GM18870 (cell line): ENCODE results near the gene ITGB1BP2.
"Not testable (repeated sequence)": the region's sequence is repeated elsewhere in the genome, so short reads cannot be mapped to it uniquely, and the experiment has no call there.

Experiments
- ATAC-seq: cut with Tn5 transposase; IDR thresholded peaks from one replicate; pipeline ENCODE4 v1.9.1; 2021; ENCODE audit warnings: moderate library complexity; ENCODE audit not compliant: unreplicated experiment

The ITGB1BP2 gene

GRCh38 chrX:71301195-71301924, at the start of gene ITGB1BP2:
ITGB1BP2 (plus strand) TSS chrX:71301750; CDS start chrX:71301807, 57 bp downstream.
- ATAC-seq, result no peak

DNA sequence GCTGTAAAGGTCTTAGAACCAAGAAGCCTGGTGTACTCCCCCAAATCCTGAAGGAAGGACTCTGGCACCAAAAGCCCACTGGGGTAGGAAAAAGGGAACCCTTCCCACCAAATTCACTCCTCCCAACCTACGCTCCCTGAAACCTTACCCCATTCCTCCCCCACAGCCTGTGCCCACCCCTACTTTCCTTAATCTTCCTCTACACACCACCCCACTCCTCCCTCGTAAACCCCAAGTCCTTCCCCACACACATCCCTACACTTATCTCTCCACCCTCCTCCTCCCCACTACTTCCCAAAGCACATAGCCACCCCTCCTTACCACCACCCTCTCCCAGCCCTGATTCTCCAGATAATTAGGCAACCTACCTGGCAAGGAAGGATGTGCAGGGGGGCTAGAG, 49.3 kb upstream of the ITGB1BP2 start:
- no peak for ATAC-seq

DNA sequence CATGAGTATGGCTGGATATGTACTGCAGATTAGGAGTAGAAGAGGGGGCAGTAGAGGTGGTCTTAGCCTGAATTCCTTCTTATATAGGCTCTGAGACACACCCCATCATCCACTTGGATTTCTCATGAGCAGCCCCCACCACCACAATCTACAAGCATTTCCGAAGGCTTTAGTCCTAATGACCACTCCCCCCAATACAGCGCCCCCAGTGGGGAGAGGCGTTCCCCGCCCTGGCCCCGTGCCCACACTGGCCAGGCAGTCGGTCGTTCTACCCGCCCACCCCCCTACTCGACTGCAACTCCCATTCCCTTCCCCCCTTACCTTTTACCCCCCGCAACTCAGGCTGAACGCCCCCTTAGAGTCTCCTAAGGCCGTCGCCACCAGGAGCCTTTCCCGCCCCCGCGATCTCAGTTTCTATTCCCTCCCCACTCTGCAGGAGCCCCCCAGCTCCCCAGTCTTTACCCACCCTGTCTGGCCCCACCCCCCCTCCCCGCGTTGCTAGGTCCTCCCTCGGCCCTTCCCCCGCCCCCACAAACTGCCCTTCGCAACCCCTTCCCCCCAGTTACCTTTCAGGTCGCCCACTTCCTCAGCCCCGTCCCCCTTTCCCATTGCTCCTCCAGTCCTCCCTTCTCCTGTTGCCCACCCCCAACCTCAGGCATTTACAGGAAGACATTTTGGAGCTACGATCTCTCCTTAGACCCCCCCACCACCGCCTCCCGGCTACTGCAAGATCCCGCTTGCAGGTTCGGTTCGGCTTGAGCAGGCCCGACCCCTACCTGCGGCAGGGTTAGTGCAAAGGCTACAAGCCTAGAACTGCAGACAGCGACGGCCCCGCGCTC, 48.1 kb upstream of the ITGB1BP2 start:
- no peak for ATAC-seq

- peak; percentile 55 for ATAC-seq
Observed at GRCh38 chrX:71254092-71254963, 47.2 kb upstream of the ITGB1BP2 start, which contains the start of gene ZMYM3. ZMYM3 (minus strand) TSS chrX:71254140; CDS start chrX:71253255, 885 bp downstream.

DNA sequence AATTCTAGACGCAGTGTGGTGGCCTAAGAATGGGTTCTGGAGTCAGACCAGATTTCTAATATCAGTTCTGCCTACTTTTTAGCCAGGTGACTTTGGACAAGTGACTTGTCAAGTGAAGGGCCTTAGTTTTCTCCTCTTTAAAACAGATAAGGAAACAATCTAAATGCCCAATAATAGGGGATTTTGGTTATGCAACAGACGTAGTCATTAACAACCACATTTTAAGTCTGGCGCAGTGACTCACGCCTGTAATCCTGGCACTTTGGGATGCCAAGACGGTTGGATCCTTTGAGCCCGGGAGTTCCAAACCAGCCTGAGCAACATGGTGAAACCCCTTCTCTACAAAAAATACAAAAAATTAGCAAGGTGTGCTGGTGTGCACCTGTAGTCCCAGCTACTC, 45.5 kb upstream of the ITGB1BP2 start:
- ATAC-seq, result no peak

DNA sequence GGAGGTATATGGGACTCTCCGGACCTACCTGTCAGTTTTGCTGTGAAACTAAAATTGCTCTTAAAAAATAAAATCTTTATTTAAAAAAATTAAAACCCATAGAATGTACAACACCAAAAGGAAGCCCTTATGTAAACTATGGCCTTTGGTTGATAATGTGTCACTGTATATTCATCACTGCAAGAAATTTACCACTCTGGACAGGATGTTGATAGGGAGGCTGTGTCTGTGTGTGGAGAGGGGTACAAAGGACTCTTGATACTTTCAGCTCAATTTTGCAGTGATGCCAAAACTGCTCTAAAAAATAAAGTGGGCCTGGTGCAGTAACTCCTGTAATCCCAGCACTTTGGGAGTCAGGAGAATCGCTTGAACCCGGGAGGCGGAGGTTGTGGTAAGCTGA, 44.7 kb upstream of the ITGB1BP2 start:
- no peak for ATAC-seq

DNA sequence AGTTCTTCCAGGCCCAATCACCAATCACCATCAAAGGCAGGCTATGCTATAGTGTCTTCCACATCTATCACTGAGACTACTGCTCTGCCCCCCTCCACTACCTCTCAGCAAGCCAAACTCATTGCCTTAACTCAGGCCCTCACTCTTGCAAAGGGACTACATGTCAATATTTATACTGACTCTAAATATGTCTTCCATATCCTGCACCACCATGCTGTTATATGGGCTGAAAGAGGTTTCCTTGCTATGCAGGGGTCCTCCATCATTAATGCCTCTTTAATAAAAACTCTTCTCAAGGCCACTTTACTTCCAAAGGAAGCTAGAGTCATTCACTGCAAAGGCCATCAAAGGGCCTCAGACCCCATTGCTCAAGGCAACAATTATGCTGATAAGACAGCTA, 32.9 kb upstream of the ITGB1BP2 start:
- ATAC-seq, result not testable (repeated sequence)

- ATAC-seq, result no peak
Observed at GRCh38 chrX:71269801-71270395, 31.7 kb upstream of the ITGB1BP2 start.

GRCh38 chrX:71272313-71272712, 29.2 kb upstream of the ITGB1BP2 start:
- not testable (repeated sequence) for ATAC-seq

DNA sequence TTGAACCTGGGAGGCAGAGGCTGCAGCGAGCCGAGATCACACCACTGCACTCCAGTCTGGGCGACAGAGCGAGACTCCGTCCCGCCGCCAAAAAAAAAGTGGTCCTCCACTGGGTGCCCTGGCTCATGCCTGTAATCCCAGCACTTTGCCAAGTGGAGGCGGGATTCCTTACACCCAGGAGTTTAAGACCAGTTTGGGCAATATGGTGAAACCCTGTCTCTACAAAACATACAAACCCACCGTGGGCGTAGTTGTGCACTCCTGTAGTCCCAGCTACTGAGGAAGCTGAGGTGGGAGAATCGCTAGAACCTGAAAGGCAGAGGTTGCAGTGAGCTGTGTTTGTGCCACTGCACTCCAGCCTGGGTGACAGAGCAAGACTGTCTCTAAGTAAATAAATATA, 20.2 kb upstream of the ITGB1BP2 start:
- not testable (repeated sequence) for ATAC-seq

- peak; percentile 25 for ATAC-seq
Observed at GRCh38 chrX:71282514-71283402, 18.8 kb upstream of the ITGB1BP2 start.

- ATAC-seq, result peak; percentile 76
Observed at GRCh38 chrX:71283403-71284143, 18.0 kb upstream of the ITGB1BP2 start, which contains the start of gene NONO. NONO (plus strand) TSS chrX:71283635; CDS start chrX:71290638, 7,003 bp downstream.

GRCh38 chrX:71285929-71286328, 15.6 kb upstream of the ITGB1BP2 start:
- ATAC-seq, result no peak

- ATAC-seq, result no peak
Observed at GRCh38 chrX:71291381-71291780, 10.2 kb upstream of the ITGB1BP2 start.

GRCh38 chrX:71292669-71293365, 8.7 kb upstream of the ITGB1BP2 start:
- no peak for ATAC-seq

- no peak for ATAC-seq
Observed at GRCh38 chrX:71296806-71297205, 4.7 kb upstream of the ITGB1BP2 start.

GRCh38 chrX:71298119-71298518, 3.4 kb upstream of the ITGB1BP2 start:
- ATAC-seq, result no peak

DNA sequence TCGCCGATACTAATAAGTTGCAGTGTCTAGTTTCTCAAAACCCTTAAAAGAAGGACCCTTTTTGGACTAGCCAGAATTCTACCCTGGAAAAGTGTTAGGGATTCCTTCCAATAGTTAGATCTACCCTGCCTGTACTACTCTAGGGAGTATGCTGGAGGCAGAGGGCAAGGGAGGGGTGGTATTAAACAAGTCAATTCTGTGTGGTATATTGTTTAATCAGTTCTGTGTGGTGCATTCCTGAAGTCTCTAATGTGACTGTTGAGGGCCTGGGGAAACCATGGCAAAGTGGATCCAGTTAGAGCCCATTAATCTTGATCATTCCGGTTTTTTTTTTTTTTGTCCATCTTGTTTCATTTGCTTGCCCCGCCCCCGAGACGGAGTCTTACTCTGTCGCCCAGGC, 1.5 kb upstream of the ITGB1BP2 start:
- not testable (repeated sequence) for ATAC-seq
